HCT116 (cell line): ENCODE measurements around the gene PMM1. TPM values are rescaled to one million over a fixed set of nuclear protein-coding genes. Genes with fewer than 3 reads are reported as not detected.

Source experiments
- ATAC-seq: fragments of 200-7000 bp; cut with Tn5 transposase; 2 replicates; pipeline ENCODE4 v1.9.1; 2020; ENCODE audit warnings: mild to moderate bottlenecking, moderate library complexity
- BruUV-seq: library from RNA; stranded (reverse); fragments of 400-500 nt; replicated peaks from 2 replicates; lab custom pipeline; 2021; lab: Mats Ljungman, UMichigan
- CTCF ChIA-PET: fragments of 300-600 bp; sonication (Branson Sonifier 250); formaldehyde crosslinking; loops from one replicate; lab custom pipeline; 2021; ENCODE audit warnings: antibody characterized with exemption; lab: Charles Lee
- POLR2A ChIA-PET: fragments of 300-600, 350-600 bp; sonication (Branson Sonifier 250); formaldehyde crosslinking; loops from one replicate; lab custom pipeline; 2021; ENCODE audit warnings: antibody characterized with exemption; lab: Charles Lee
- RAD21 ChIA-PET, 2 experiments: fragments of 300-600 bp; sonication (Branson Sonifier 250); formaldehyde crosslinking; loops; one replicate each; lab custom pipeline; 2023; ENCODE audit warnings: low total read pairs in 2 of 2; ENCODE audit not compliant: uncharacterized antibody in 2 of 2, unreplicated experiment in 2 of 2, low non-redundant PET in 1 of 2; lab: Charles Lee
- DNase-seq: peaks from one replicate; pipeline ENCODE4 v3.0.0-alpha.2; 2010; ENCODE audit warnings: low read depth, low spot score
- H2AFZ ChIP-seq: fragments of 200-600 bp; shearing (Covaris generic), sonication (generic); 2 replicates; pipeline ENCODE4 v1.6.1; 2017; ENCODE audit warnings: low read depth, mixed run types, mixed read lengths, antibody characterized with exemption, low read length; ENCODE audit not compliant: poor library complexity, severe bottlenecking
- H3K27ac ChIP-seq: 2 replicates; pipeline ENCODE4 v1.5.1; 2012; ENCODE audit warnings: low read depth, low read length
- H3K27me3 ChIP-seq: fragments of 200-600 bp; sonication (generic); 2 replicates; pipeline ENCODE4 v1.6.1; 2016; ENCODE audit warnings: mixed run types, low read length, mixed read lengths; ENCODE audit not compliant: insufficient read depth
- H3K36me3 ChIP-seq, 2 experiments: fragments of 200-500 bp in 1 of 2; fragments of 200-600 bp in 1 of 2; sonication (Bioruptor generic) in 1 of 2; sonication (generic) in 1 of 2; 2 replicates each; pipeline versions ENCODE4 v1.5.1 to v1.6.1; 2014 to 2016; ENCODE audit warnings: low read length in 2 of 2, inconsistent platforms in 1 of 2, mixed read lengths in 1 of 2, mixed run types in 1 of 2; ENCODE audit not compliant: insufficient read depth in 2 of 2, control insufficient read depth in 1 of 2
- H3K4me1 ChIP-seq, 2 experiments: fragments of 200-600 bp in 1 of 2; sonication (generic) in 1 of 2; 2 replicates each; pipeline versions ENCODE4 v1.5.1 to v1.6.1; 2012 to 2017; ENCODE audit warnings: low read length in 2 of 2, inconsistent platforms in 1 of 2, mild to moderate bottlenecking in 1 of 2, mixed read lengths in 1 of 2, mixed run types in 1 of 2, moderate library complexity in 1 of 2; ENCODE audit not compliant: insufficient read depth in 2 of 2, control insufficient read depth in 1 of 2
- H3K4me2 ChIP-seq: fragments of 200-600 bp; sonication (generic); 2 replicates; pipeline ENCODE4 v1.6.1; 2017; ENCODE audit warnings: mixed run types, low read length, mixed read lengths
- H3K4me3 ChIP-seq, 2 experiments: fragments of 200-600 bp in 1 of 2; sonication (generic) in 1 of 2; replicated peaks in 1 of 2; 2 replicates each; pipeline ENCODE4 v1.5.1; 2011 to 2016; ENCODE audit warnings: low read length in 2 of 2, control low read depth in 1 of 2, low read depth in 1 of 2, mild to moderate bottlenecking in 1 of 2, mixed read lengths in 1 of 2, mixed run types in 1 of 2
- H3K79me2 ChIP-seq: fragments of 200-600 bp; sonication (generic); 2 replicates; pipeline ENCODE4 v1.6.1; 2017; ENCODE audit warnings: mild to moderate bottlenecking, mixed run types, low read length, moderate library complexity, mixed read lengths; ENCODE audit not compliant: insufficient read depth
- H3K9ac ChIP-seq: fragments of 200-600 bp; sonication (generic); 2 replicates; pipeline ENCODE4 v1.6.1; 2016; ENCODE audit warnings: low read length, mixed read lengths
- H3K9me2 ChIP-seq: fragments of 200-600 bp; sonication (generic), shearing (Covaris generic); 2 replicates; pipeline ENCODE4 v1.6.1; 2017; ENCODE audit warnings: mixed run types, mild to moderate bottlenecking, moderate library complexity; ENCODE audit not compliant: insufficient read depth
- H3K9me3 ChIP-seq, 2 experiments: fragments of 200-500 bp in 1 of 2; fragments of 200-600 bp in 1 of 2; sonication (Bioruptor generic) in 1 of 2; sonication (generic) in 1 of 2; 2 replicates each; pipeline ENCODE4 v1.6.1; 2014 to 2017; ENCODE audit warnings: low read length in 2 of 2, mixed read lengths in 2 of 2, inconsistent platforms in 1 of 2, low read depth in 1 of 2, mild to moderate bottlenecking in 1 of 2, mixed run types in 1 of 2, moderate library complexity in 1 of 2; ENCODE audit not compliant: control insufficient read depth in 1 of 2, insufficient read depth in 1 of 2
- H4K20me1 ChIP-seq: fragments of 200-600 bp; sonication (generic), shearing (Covaris generic); 2 replicates; pipeline ENCODE4 v1.6.1; 2017; ENCODE audit warnings: mixed run types, mild to moderate bottlenecking, moderate library complexity; ENCODE audit not compliant: insufficient read depth
- CBX3 ChIP-seq: IDR thresholded peaks from 2 replicates; pipeline ENCODE4 v1.6.1; 2012; ENCODE audit warnings: low read depth
- EGR1 ChIP-seq: IDR thresholded peaks from 2 replicates; pipeline ENCODE4 v1.6.1; 2012; ENCODE audit warnings: low read depth
- ELF1 ChIP-seq: IDR thresholded peaks from 2 replicates; pipeline ENCODE4 v1.6.1; 2012; ENCODE audit warnings: low read depth, borderline replicate concordance
- EZH2 ChIP-seq: fragments of 200-600 bp; sonication (generic); IDR thresholded peaks from 2 replicates; pipeline ENCODE4 v1.6.1; 2017; ENCODE audit warnings: antibody characterized with exemption, mixed run types
- JUND ChIP-seq: IDR thresholded peaks from 2 replicates; pipeline ENCODE4 v1.6.1; 2012
- POLR2A ChIP-seq: IDR thresholded peaks from 2 replicates; pipeline ENCODE4 v1.7.0; 2011; ENCODE audit warnings: borderline replicate concordance; ENCODE audit not compliant: insufficient read depth, insufficient read length; ENCODE audit errors: extremely low read depth
- POLR2AphosphoS5 ChIP-seq: IDR thresholded peaks from 2 replicates; pipeline ENCODE4 v1.6.1; 2011; ENCODE audit warnings: mild to moderate bottlenecking, low read depth, low read length, moderate library complexity
- SIN3A ChIP-seq: IDR thresholded peaks from 2 replicates; pipeline ENCODE4 v1.6.1; 2012; ENCODE audit warnings: low read depth
- SP1 ChIP-seq: IDR thresholded peaks from 2 replicates; pipeline ENCODE4 v1.6.1; 2012; ENCODE audit warnings: low read depth
- SRF ChIP-seq: IDR thresholded peaks from 2 replicates; pipeline ENCODE4 v1.6.1; 2012; ENCODE audit warnings: low read depth
- TCF7L2 ChIP-seq: IDR thresholded peaks from 2 replicates; pipeline ENCODE4 v1.7.0; 2011; ENCODE audit warnings: borderline replicate concordance, inconsistent platforms; ENCODE audit not compliant: insufficient read depth, insufficient read length; ENCODE audit errors: extremely low read depth
- ZFX ChIP-seq: fragments of 450-650 bp; IDR thresholded peaks from 2 replicates; pipeline ENCODE4 v1.6.1; 2017
- ZNF274 ChIP-seq: fragments of 200-500 bp; sonication (Bioruptor generic); IDR thresholded peaks from 2 replicates; pipeline ENCODE4 v1.6.1; 2014; ENCODE audit warnings: mild to moderate bottlenecking, low read depth, low read length, inconsistent platforms
- intact Hi-C: fragments of 100-400 bp; cut with micrococcal nuclease; formaldehyde crosslinking; loops from 2 replicates; pipeline ENCODE4 v1.10.0; 2022
- total RNA-seq: library from RNA; stranded (reverse); gene quantifications from one replicate; pipeline ENCODE4 v1.2.1, GENCODE V29; 2021; ENCODE audit not compliant: unreplicated experiment
- TF ChIP-seq, protein P1 (sequence below): IDR thresholded peaks from 2 replicates; pipeline ENCODE4 v1.6.1; 2012; ENCODE audit warnings: low read depth

PMM1 gene
- total RNA-seq, 1 experiment from 2014 or later: 31.7 TPM

DNA sequence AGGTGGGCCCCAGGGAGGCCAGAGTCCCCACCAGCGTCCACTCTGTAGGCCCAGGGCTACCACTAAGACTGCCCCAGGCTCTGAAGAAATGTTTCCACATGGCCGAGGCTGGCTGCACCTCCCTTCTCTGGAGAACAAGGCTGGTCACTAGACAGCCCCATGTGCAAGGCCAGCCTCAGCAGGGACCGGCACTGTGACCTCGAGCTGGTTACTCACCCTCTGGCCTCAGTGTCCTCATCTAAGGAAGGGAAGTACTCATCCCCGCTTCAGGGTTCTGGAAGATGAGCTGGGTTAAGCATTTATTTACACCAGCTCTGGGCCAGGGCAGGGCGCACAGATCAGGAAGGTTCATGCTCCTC, 9.7 kb downstream of the PMM1 start:
- H3K79me2 ChIP-seq: no peaks in the 10 kb centered on the region
- no peak overlapping the region for H2AFZ ChIP-seq
- H3K4me3 ChIP-seq: no peak overlapping the region
- H3K9ac ChIP-seq: no peak overlapping the region
- RAD21 ChIA-PET: no interaction called here
- CTCF ChIA-PET: no interaction called here
- no peaks in the 10 kb centered on the region for H3K27me3 ChIP-seq
- H3K9me3 ChIP-seq: no peaks in the 10 kb centered on the region
- no peaks in the 10 kb centered on the region for H3K9me2 ChIP-seq
- H3K27ac ChIP-seq: no peak overlapping the region
- H4K20me1 ChIP-seq: no peaks in the 10 kb centered on the region
- no TSS peak for BruUV-seq
- intact Hi-C loops: no loop called here
- 0 out of 4 replicates have a peak, but pooled peaks cover 2 to 11% of the 10 kb centered on the region in 2 experiments for H3K36me3 ChIP-seq
- no peak for TF ChIP-seq SP1
- TF ChIP-seq ELF1: no peak
- TF ChIP-seq ZNF274: no peak
- TF ChIP-seq POLR2AphosphoS5: no peak
- TF ChIP-seq, protein P1, sequence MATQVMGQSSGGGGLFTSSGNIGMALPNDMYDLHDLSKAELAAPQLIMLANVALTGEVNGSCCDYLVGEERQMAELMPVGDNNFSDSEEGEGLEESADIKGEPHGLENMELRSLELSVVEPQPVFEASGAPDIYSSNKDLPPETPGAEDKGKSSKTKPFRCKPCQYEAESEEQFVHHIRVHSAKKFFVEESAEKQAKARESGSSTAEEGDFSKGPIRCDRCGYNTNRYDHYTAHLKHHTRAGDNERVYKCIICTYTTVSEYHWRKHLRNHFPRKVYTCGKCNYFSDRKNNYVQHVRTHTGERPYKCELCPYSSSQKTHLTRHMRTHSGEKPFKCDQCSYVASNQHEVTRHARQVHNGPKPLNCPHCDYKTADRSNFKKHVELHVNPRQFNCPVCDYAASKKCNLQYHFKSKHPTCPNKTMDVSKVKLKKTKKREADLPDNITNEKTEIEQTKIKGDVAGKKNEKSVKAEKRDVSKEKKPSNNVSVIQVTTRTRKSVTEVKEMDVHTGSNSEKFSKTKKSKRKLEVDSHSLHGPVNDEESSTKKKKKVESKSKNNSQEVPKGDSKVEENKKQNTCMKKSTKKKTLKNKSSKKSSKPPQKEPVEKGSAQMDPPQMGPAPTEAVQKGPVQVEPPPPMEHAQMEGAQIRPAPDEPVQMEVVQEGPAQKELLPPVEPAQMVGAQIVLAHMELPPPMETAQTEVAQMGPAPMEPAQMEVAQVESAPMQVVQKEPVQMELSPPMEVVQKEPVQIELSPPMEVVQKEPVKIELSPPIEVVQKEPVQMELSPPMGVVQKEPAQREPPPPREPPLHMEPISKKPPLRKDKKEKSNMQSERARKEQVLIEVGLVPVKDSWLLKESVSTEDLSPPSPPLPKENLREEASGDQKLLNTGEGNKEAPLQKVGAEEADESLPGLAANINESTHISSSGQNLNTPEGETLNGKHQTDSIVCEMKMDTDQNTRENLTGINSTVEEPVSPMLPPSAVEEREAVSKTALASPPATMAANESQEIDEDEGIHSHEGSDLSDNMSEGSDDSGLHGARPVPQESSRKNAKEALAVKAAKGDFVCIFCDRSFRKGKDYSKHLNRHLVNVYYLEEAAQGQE: no peak
- TF ChIP-seq ZFX: no peak
- no peak for TF ChIP-seq TCF7L2
- TF ChIP-seq POLR2A: no peak
- no peak for TF ChIP-seq EGR1
- TF ChIP-seq CBX3: no peak
- TF ChIP-seq JUND: no peak
- TF ChIP-seq EZH2: no peak
- no peak for TF ChIP-seq SRF
- TF ChIP-seq SIN3A: no peak
- DNase-seq: no peak
- POLR2A ChIA-PET: interaction anchor here (2.1 kb wide), 1 partner anchor 10 kb away, joined by 10 read pairs; the partner anchor contains the start of gene PMM1
- no peak overlapping the region for H3K4me2 ChIP-seq
- ATAC-seq: no peak
- no peaks in the 10 kb centered on the region for H3K4me1 ChIP-seq
